Hypothalamus (tissue), 51 donors: ENCODE results near the gene SKIC8.

ENCODE experiments used
- DNase-seq, 51 donors: peaks; one replicate each; lab custom pipeline; 2025; lab: John Stamatoyannopoulos, UW

Gene SKIC8

DNA sequence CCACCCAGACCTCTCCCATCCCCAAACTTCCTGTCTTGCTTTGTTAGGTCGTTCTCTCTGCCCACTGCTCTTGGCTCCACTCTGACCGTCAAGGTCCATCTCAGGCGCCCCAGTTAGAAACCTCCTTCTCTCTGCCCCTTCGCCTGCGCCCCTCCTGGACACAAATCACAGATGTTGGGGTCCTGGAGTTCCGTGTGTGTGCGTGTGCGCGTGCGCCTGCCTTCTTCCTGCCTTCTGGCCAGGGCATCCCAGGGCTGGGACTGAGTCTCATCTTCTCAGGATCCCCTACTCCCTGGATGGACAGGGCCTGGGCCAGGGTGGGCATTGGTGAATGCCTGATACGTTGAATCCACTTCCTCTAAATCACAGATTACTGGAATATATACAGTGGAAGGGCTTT, 65.9 kb downstream of the SKIC8 start:
- DNase-seq = no peak
